LNCaP clone FGC (cell line): ENCODE results near the gene TSHZ1.

Source experiments
- DNase-seq: peaks from one replicate; pipeline ENCODE4 v3.0.0-alpha.2; 2011; ENCODE audit warnings: low read depth
- H3K4me3 ChIP-seq: 2 replicates; pipeline ENCODE4 v1.5.1; 2011; ENCODE audit warnings: mild to moderate bottlenecking, low read depth, low read length, control low read depth
- TF ChIP-seq, protein P1 (sequence below): IDR thresholded peaks from 2 replicates; pipeline ENCODE4 v1.5.1; 2012; ENCODE audit warnings: mild to moderate bottlenecking; ENCODE audit not compliant: control insufficient read depth, insufficient read depth; ENCODE audit errors: extremely low read depth

TSHZ1 gene

GRCh38 chr18:75307530-75307929 is 96.9 kb downstream of the TSHZ1 start:
- no peak overlapping the region for H3K4me3 ChIP-seq
- TF ChIP-seq, protein P1, sequence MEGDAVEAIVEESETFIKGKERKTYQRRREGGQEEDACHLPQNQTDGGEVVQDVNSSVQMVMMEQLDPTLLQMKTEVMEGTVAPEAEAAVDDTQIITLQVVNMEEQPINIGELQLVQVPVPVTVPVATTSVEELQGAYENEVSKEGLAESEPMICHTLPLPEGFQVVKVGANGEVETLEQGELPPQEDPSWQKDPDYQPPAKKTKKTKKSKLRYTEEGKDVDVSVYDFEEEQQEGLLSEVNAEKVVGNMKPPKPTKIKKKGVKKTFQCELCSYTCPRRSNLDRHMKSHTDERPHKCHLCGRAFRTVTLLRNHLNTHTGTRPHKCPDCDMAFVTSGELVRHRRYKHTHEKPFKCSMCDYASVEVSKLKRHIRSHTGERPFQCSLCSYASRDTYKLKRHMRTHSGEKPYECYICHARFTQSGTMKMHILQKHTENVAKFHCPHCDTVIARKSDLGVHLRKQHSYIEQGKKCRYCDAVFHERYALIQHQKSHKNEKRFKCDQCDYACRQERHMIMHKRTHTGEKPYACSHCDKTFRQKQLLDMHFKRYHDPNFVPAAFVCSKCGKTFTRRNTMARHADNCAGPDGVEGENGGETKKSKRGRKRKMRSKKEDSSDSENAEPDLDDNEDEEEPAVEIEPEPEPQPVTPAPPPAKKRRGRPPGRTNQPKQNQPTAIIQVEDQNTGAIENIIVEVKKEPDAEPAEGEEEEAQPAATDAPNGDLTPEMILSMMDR = no peak
- DNase-seq = no peak

- DNase-seq = no peak
- TF ChIP-seq, protein P1 = no peak
- H3K4me3 ChIP-seq = no peak overlapping the region
These were observed 99.0 kb downstream of the TSHZ1 start for GRCh38 chr18:75309564-75309963.

DNA sequence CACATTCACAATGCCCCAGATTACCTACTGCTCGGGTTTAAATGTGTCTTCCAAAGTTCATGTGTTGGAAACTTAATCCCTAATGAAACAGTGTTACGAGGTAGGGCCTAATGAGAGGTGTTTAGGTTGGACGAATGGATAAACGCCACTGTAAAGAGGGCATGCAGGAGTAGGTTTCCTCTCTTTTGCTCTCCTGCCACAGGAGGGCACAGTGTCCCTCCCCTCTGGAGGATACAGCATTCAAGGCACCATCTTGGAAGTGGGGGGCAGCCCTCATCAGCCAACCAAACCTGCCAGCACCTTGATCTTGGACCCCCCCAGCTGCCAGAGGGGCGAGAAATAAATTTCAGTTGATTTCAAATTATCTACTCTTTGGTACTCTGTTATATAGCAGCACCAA is 103.5 kb downstream of the TSHZ1 start:
- TF ChIP-seq, protein P1 = peak; percentile 31
- no peak for DNase-seq
- H3K4me3 ChIP-seq = no peak overlapping the region

- no peak for DNase-seq
- H3K4me3 ChIP-seq = no peak overlapping the region
- TF ChIP-seq, protein P1 = no peak
These were observed 104.0 kb downstream of the TSHZ1 start for GRCh38 chr18:75314606-75315005.

DNA sequence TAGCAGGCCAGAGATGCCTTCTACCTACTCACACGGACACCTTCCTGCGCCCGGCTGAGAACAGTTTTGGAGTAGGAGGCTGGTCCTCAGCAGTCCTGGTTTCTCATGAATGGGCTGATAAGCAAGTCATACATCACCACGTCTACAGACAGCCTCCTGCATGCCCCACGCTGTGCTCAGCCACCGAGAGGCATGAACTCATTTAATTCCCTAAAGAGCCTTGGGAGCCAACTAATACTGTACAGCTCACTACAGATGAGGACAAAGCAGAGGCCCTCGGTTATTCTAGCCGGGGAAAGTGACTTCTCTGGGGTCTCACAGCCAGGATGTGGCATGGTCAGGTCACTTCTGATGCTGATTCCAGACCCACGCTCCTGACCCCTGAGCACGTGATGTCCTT is 105.6 kb downstream of the TSHZ1 start:
- no peak for DNase-seq
- TF ChIP-seq, protein P1 = no peak

GRCh38 chr18:75316826-75317225 is 106.2 kb downstream of the TSHZ1 start:
- TF ChIP-seq, protein P1 = no peak
- H3K4me3 ChIP-seq = no peak overlapping the region
- DNase-seq = no peak

More for the DNA sequence above, 105.6 kb downstream of the TSHZ1 start:
- no peak overlapping the region for H3K4me3 ChIP-seq

DNA sequence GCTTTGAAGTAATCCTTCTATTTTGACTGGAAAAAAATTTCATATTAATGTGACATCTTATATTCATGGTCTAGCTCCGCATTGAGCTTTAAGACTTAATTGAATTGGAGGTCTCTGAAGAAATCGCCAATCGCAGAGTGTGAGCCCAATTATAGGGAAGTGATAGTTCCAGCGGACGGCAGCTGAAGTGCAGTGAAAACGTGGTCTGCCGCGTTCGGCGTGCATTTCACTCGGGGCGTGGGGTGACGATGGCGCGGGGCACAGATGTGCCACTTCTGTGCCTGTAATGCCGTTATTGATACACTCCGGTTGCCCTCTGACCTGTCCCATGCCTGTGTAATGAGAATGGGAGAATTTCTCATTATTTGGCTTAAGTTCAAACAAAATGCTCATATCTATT is 106.7 kb downstream of the TSHZ1 start:
- TF ChIP-seq, protein P1 = no peak
- DNase-seq = no peak
- no peak overlapping the region for H3K4me3 ChIP-seq
